GM20431 (cell line): ENCODE data around the gene PHKG2.

Experiments used
- in situ Hi-C: fragments of 300-500 bp; cut with MseI, MboI; formaldehyde crosslinking; loops from one replicate; pipeline ENCODE4 v1.15.0; 2020; ENCODE audit warnings: low sequenced_read_pairs; ENCODE audit not compliant: unreplicated experiment

Gene PHKG2

DNA sequence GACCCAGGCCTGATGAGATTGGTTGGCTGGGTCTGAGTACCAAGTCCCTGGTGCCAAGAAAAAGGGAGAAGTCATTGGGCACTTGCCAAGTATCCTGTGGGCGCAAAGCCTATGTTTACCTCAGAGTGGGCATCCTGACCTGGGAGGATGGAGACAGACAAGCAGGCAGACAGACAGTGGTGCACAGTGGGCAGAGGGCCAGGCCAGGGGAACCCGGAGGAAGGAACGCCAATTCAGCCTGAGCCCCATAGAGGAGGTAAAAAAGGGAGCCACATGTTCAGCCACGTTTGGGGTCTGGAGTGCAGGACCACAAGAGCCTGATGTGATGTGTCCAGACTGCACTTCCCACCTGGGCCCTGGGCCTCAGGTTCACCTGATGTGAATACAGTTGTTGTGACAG, 5.4 kb downstream of the PHKG2 start:
- in situ Hi-C loops: no loop called here

DNA sequence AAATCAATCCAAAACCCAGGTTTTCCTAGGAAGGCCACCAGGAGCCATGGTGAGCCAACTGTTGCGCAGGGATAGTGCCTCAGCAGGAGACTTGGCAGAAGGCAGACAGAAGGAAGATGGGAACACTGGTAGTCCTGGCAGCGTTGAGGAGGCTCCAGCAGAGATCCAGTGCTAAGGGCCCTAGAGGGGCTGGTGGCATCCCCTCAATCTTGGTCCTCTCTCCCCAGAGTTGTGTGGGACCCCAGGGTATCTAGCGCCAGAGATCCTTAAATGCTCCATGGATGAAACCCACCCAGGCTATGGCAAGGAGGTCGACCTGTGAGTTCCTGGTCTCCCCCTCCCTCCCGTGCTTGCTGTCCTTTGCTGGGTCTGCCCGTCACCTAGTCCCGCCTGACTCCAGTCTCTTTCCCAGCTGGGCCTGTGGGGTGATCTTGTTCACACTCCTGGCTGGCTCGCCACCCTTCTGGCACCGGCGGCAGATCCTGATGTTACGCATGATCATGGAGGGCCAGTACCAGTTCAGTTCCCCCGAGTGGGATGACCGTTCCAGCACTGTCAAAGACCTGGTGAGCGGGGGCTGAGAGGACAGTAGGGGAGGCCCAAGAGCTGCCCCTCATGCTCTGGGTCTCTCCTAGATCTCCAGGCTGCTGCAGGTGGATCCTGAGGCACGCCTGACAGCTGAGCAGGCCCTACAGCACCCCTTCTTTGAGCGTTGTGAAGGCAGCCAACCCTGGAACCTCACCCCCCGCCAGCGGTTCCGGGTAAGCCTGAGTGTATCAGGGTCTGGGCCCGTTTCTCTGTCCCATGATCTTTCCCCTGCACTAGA, 7.9 kb downstream of the PHKG2 start:
- in situ Hi-C loops: no loop called here

DNA sequence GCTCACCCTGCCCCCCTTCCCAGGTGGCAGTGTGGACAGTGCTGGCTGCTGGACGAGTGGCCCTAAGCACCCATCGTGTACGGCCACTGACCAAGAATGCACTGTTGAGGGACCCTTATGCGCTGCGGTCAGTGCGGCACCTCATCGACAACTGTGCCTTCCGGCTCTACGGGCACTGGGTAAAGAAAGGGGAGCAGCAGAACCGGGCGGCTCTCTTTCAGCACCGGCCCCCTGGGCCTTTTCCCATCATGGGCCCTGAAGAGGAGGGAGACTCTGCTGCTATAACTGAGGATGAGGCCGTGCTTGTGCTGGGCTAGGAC, 8.5 kb downstream of the PHKG2 start:
- in situ Hi-C loops: no loop called here

DNA sequence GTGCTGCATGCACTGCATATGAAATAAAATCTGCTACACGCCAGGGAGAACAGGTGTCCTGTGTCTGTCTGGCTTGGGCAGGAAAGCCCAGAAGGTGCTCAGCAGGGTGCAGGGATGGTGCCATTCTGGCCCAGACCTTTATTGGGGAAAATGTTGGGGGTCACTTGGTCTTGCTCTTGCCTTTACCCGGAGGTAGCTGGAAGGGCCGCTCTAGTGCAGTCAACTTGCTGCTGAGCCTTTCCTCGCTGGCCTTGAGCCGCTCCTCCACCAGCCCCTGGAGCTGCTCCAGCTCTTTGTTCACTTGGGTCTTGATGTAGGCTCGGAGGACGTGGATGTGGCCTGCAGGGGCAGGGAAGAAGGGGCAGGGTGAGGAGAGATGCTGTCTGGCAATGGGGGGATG, 9.1 kb downstream of the PHKG2 start:
- in situ Hi-C loops: no loop called here

DNA sequence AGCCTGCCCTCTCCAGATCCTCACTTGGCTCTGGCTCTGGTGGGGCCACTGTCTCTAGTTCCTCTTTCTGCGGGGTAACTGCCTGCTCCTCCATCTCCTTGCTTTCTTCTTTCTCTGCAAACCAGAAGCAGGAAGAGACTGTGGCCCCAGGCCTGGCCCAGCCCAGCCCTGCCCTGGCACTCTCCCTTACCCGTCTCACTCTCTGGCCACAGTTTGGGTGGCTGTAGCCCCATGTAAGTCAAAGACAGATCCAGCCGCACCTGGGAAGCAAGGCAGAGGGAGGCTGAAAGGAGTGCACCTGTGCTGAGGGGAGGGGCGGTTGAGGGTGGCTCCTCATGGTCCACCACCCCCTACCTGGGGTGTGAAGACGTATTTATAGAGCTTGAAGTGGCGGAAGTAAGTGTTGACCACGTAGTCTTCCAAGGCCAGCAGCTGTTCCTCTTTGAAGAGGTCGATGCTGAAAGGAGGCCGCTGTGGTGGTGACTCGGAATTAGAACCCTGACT, 10.8 kb downstream of the PHKG2 start:
- in situ Hi-C loops: no loop called here

DNA sequence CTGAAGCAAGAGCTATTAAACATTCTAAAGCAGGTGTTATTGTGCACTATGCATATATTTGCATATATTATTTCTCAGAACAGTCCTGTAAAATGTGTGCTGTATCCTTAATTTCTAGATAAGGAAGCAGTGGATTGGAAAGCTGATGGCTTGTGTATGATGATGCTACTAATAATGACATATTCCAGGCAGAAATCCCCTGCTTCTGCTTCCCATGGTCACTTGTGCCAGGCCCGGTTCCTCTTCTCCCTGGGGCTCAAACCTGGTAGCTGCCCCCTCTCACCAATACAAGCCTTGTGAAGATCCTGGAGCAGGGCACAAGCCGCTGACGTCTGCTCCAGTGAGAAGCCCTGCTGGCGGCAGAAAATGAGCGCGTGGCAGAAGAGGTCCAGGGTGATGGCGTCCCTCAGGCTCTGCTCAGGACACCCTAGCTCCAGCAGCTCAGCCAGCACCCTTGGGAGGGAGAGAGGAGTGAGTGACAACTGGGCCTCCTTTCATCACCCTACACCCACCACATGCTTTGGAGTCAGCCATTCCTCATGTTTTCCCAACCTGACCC, 11.9 kb downstream of the PHKG2 start:
- in situ Hi-C loops: no loop called here

DNA sequence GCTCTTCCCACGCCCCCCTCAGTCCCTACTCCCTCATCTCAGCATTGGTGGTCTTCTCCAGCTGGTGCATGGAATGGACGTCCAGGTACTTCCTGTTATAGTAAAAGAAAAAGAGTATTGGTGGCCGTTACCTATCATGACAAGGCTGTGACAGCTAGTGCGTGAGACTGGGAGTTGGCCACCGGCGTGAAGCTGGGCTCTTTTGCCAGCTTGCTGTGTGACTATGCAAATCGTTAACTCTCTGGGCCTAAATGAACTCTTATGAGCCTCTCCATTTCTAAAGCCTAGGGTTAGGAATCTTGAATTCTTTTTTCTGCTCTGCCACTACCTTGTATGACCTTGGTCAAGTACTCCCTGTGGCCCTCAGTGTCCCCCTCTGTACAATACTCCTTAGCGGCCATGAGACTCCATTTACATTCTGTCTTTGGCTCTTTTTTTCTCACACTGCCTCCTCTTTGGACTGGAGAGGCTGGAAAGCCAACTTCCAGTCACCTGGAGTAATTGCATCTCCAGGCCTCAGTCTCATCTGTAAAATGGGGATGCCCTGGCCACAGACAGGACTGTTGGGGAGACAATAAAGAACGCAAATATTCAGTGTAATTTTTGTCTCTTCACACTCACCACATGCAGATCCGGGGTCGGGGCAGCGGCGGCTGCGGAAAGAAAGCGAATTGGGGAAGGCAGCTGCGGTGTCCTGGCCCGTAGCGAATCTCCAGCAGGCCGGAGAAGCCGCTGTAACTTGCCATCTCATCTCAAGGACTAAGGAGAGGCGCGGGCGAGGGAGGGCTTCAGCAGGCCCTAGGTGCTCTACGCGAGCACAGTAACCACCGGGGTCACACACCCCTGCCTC, 12.6 kb downstream of the PHKG2 start:
- in situ Hi-C loops: no loop called here

DNA sequence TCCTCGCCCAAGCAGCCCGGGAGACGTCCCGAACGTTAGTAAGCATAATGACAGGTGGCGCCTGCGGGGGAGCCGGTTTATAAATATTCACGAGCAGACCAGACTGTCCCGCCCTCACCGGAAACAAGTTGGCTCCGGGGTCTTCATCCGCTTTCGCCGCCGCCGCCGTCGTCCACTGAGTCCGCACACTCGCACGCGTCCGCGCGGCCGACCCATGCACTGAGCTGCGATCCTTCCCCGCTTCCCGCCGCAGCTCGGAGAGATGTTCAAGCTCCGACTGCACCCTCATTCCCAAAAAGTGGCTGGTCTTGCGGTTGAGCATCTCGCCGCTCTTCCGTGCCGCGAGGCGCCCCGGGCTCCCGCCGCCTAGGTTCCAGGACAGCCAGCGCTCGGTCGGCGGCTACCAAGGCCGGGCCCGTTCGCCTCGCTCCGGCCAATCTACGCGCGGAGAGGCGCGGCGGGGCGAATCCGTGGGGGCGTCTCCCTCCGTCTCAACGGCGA, 13.3 kb downstream of the PHKG2 start:
- in situ Hi-C loops: no loop called here

DNA sequence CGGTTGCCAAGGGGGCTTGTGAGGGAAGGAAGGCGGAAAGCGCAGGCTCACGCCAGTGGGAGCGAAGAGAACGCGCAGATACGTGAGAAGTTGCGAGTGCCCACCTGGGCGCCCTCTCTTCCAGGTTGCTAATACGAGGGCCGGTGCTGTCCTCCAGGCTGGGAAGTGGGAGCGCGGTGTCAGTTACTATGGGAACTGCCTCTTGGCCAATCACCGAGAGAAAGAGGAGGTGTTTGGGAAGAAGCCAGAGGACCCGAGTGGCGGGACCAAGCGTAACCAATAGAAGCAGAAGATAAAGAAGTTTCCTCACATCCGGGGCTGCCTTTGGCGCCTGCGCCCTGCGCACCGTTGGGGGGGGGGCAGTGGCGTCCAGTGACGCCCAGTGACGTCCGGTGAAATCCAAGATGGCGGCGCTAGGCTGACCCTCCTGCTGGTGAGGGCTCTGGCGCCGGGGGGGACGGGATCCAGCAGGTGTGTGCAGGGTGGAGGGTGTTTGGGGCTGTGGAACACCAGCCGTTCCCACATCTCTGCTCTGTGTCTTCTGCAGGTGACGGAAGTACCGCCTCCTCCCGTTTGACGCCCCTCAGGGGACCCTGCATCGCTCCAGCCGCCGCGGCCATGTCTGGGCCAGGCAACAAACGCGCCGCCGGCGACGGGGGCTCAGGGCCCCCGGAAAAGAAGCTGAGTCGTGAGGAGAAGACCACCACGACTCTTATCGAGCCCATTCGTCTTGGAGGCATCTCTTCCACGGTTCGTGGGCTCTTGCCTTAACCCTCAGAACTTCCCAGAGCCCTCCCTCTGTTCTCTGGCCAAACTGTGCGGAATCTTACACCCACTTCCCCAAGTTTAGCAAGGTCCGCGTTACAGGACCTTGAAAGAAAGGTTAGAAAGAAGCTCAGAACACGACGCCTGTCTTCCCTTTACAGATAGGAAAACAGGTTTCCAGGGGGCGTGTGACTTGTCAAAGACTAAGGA, 14.0 kb downstream of the PHKG2 start, which contains the start of the genes CFAP119 and RNF40:
Gene CFAP119, minus strand, starts transcription at position 135 of the 975 bp plus-strand sequence. CDS start 314 bp downstream, outside the sequence.
Gene RNF40, plus strand, starts transcription at position 395 of the 975 bp plus-strand sequence. Its CDS starts 224 bp downstream, at position 619.
- in situ Hi-C loops: no loop called here

DNA sequence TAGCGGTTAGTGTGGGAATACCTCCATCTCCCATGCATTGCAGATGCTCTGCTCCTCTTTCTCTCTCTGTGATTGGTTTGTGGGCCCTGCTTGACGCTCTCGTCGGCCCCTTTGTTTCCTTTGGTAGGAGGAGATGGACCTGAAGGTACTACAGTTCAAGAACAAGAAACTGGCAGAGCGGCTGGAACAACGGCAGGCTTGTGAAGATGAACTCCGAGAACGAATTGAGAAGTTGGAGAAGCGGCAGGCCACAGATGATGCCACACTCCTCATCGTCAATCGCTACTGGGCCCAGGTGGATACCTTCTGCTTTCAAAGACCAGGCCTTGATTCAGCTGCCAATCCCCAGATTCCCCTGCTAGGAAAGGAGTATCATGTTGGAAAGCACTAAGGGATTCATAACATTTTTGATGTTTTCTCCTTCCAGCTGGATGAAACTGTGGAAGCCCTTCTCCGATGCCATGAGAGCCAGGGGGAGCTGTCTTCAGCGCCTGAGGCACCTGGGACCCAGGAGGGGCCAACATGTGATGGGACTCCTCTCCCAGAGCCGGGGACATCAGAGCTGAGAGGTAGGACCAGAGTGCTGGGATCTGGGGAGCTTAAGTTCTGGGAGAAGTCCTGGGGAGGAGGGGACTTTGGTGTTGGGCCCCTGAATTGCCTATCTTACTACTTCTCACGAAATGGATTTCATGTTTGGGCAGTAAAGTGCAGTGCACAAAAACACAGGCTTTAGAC, 14.9 kb downstream of the PHKG2 start:
- in situ Hi-C loops: no loop called here

DNA sequence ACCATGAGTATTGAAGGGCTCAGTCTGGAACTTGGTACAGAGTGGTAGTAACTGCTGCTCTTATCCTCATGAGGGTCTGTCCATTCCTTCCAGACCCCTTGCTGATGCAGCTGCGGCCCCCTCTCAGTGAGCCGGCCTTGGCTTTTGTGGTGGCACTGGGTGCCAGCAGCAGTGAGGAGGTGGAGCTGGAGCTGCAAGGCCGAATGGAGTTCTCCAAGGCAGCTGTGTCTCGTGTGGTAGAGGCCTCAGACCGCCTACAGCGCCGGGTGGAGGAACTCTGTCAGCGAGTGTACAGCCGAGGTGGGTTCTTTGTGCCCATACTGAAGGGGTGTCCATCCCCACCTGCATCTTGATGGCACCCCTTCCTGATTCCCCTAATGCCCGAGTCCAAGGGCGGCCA, 15.9 kb downstream of the PHKG2 start:
- in situ Hi-C loops: no loop called here

DNA sequence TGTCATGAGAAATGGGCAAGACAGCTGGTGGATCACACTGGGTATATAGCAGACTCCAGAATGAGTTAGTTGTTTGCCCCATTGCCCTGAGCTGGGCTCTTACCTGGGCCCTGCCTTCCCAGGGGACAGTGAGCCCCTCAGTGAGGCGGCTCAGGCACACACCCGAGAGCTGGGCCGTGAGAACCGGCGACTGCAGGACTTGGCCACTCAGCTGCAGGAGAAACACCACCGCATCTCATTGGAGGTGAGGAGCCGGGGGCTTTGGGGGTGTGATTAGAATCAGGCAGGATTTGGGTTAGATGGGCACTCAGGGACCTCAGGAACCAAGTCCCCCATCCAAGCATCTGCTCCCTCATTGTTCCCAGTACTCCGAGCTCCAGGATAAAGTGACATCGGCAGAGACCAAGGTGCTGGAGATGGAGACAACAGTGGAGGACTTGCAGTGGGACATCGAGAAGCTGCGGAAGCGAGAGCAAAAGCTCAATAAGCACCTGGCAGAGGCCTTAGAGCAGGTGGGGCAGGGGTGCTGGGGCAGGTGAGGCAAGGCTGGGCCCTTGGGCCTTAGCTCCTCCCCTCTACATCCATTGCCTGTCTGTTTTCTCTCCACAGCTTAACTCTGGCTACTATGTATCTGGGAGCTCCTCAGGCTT, 16.7 kb downstream of the PHKG2 start:
- in situ Hi-C loops: no loop called here

DNA sequence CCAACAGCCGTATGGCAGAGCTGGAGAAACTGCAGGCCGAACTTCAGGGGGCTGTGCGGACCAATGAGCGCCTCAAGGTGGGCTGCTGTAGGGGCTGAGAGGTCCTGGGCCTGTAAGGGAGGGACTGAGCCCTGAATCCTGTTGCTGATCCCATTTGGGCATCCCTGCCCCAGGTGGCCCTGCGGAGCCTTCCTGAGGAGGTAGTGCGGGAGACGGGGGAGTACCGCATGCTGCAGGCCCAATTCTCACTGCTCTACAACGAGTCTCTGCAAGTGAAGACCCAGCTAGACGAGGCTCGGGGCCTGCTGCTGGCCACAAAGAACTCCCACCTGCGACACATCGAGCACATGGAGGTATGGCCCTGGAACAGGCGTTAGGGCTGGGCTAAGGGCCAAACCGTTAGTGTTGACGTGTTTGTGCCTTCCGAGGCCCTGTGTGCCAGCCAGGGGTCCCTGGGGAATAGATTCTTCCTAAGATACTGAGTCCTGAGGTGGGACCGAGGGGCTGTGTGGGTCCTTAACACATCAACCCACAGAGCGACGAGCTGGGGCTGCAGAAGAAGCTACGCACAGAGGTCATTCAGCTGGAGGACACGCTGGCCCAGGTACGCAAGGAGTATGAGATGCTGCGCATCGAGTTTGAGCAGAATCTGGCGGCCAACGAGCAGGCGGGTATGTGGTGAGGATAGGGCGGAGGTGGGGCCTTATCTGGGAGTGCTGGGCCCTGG, 18.1 kb downstream of the PHKG2 start:
- in situ Hi-C loops: no loop called here

DNA sequence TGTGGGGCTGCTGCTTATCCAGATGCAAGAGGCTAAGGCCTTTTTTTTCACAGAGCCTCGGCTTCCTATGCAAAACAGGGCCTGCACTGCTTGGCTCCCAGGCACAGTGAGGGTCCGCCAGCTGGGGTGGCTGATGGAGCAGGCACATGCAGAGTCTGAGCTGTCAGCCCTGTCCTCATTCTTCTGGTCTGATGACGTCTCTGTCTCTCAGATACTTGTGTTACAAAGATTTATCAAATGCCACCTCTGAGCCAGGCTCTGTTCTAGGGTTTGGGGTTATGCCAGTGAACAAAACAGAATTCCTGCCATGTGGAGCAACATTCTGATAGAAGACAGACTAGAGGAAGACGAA, 18.7 kb downstream of the PHKG2 start:
- in situ Hi-C loops: no loop called here

DNA sequence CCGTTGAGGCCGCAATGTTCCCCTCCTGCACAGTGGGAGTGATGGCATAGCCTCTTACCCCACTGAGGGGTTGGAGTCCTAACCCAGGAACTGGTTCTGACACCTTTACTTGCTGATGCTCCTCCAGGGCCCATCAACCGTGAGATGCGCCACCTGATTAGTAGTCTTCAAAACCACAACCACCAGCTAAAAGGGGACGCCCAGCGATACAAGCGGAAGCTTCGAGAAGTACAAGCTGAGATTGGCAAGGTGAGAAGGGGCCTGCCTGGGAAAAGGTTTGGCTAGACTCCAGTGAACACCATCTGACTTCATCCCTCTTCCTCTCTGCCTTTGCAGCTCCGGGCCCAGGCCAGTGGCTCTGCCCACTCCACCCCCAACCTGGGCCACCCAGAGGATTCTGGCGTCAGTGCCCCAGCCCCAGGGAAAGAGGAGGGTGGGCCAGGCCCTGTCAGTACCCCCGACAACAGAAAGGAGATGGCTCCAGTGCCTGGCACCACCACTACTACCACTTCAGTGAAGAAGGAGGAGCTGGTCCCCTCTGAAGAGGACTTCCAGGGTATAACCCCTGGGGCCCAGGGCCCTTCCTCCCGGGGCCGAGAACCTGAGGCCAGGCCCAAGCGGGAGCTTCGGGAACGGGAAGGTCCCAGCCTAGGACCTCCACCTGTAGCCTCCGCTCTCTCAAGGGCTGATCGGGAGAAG, 19.7 kb downstream of the PHKG2 start:
- in situ Hi-C loops: no loop called here

DNA sequence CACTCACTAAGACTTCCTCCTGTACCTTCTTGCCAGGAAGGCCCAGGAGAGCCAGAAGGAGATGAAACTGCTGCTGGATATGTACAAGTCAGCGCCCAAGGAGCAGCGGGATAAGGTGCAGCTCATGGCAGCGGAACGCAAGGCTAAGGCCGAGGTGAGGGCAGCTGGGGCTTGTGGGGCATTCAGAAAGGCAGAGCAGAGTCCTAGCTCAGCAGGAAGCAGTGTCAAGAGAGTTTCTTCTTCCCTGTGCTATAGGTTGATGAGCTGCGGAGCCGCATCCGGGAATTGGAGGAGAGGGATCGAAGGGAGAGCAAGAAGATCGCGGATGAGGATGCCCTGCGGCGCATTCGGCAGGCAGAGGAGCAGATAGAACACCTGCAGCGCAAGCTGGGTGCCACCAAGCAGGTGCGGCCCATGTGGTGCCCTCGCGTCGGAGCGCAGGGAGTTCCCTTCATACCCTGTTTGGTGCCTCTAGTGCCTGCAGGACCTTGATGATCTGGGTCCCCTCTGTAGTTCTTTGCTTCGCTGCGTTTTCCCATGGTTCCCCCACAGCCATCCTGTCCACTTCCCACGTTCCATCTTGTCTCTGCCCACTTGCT, 20.5 kb downstream of the PHKG2 start:
- in situ Hi-C loops: no loop called here
